Kasumi-1 (cell line): ENCODE measurements around the gene GID4.
A peak's percentile ranks its signal among the peaks of the same experiment; 100 is the strongest.

Experiments
- DNase-seq, 2 experiments: peaks; one replicate each; lab custom pipeline; 2025; lab: John Stamatoyannopoulos, UW

Gene GID4

DNA sequence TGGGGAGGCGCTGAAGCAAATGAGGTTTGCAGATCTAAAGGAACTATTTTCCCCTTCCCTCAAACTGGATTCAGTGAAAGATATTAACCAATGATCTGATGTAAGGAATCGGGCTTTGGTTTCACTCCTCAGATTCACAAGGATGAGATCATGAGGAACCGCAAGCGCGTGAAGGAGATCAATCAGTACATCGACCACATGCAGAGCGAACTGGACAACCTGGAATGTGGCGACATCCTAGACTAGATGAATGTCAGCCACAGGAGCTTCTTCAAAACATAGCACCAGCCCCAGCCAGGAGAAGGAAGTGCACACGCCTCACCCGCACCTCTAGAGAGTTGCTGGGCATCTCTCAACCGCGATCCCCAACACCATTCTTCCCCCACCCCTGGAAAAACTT is 22.8 kb upstream of the GID4 start:
- no peak for DNase-seq

DNA sequence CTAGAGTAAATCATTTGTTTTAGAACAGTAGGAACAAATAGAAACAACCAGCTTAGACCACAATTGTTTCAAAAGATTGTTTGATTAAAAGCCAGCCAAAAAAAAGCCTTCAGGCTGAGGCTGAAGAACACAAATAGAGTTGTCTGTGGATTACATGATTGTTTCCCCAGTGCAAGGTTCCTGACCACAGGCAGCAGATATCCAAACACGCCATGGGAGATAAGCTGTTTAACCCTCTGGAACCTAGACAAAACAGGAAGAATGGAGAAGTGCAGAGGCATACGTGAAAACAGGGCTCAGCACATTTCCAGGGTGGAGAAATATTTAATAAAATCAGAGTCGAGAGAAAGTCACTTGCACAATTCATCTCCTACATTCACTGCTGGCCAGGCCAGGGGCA is 21.2 kb upstream of the GID4 start:
- DNase-seq: no peak

DNA sequence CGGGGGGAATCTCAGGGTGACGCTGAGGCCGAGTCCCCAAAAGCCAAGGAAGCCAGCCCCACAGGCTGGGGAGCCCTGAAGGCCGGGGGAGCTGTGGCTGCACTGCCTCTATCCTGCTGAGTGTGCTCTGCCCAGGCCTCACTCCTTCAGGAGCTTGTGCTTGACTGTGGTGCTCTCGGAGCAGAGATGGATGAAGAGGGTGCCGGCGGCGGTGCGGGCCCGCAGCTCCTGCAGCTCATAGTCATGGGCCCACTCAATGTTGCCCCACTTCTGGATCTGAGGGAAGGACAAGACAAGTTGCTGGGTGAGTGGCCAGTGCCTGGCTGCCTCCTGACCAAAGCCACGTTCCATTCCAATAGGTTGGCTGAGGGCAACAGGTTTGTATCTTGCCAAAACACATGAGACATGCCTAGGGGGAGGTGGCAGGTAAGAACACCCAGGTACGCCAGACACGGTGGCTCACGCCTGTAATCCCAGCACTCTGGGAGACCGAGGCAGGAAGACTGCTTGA is 20.7 kb upstream of the GID4 start:
- DNase-seq: no peak

DNA sequence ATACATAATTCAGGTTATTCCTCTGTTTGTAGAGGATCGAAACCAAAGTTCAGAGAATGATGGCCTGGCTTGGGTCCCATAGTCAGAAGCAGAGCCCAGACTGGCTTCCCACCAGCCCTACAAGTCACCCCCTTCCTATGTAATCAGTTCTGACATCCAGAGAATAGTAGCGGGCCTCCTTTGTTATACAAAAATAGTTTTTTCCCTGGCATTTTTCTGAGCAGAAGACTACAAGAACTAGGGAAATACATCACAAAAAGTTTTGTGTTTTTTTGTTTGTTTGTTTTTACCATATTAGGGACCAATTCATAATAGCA is 19.4 kb upstream of the GID4 start:
- no peak for DNase-seq

DNA sequence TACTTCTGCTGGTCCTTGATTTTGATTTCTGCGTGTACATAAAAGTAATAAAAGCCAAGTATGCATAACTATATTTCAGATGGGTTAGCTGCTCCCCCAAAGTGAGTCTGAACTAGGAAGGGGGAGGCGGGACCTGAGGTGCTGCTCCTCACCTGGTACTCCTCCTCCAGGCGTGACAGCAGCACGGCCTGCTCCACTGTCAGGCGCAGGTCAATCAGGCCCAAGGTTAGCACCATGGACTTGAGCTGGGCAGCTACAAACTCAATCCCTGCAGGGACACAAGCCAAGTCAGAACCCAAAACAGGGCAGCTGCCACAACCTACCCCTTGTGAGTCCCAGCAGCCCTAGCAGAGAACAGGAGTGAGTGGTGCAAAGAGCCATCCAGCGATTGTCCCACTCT is 18.2 kb upstream of the GID4 start:
- DNase-seq: no peak

DNA sequence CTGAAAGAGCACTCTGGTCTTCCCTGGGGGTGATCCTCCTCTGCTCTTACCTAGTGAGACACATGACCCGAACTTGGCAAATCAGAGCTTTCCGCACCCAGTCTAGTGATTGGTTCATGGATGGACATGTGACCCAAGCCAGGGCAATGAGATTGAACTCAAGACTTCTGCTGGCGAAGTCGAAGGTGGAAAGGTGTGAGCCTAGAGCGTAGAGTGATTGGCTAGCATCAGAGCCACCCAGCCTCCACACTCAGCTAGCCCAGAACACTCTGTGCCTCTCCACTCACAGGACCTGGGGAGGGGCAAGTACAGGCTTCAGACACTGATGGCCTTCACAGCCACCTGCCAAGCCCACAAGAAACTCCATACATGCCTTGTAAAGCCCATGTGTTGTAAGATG is 17.8 kb upstream of the GID4 start:
- DNase-seq: no peak

DNA sequence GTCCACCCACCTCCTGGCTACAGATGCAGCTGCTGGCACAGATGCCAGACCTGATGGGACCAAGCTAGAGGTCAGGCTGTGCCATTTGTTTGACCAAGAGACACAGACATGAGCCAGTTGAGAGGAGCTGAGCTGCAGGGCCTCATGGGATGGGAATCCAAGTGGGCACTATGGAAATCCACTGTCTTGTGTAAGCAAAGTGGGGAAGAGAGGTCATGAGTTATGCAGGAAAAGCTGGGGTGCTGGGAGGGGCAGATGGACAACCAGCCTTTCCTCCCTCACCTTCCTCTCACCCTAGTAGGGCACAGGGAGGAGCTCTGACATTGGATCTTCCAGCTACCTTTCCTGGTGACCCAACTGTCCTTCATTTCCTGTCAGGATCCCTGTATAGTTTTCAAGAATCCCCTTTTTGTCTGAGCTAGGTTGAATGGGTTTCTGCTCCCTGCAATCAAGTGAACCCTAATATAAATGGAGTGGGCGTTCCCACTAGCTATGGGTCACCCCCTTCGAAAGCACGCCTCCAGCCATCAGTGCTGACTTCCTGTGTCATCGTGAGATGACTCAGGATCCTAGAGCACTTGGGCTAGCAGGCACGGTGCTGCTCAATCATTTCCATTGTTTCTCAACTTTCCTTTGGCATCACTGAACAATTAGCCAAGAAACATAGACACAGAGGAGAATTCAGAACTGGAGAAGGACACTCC is 13.8 kb upstream of the GID4 start:
- no peak for DNase-seq

DNA sequence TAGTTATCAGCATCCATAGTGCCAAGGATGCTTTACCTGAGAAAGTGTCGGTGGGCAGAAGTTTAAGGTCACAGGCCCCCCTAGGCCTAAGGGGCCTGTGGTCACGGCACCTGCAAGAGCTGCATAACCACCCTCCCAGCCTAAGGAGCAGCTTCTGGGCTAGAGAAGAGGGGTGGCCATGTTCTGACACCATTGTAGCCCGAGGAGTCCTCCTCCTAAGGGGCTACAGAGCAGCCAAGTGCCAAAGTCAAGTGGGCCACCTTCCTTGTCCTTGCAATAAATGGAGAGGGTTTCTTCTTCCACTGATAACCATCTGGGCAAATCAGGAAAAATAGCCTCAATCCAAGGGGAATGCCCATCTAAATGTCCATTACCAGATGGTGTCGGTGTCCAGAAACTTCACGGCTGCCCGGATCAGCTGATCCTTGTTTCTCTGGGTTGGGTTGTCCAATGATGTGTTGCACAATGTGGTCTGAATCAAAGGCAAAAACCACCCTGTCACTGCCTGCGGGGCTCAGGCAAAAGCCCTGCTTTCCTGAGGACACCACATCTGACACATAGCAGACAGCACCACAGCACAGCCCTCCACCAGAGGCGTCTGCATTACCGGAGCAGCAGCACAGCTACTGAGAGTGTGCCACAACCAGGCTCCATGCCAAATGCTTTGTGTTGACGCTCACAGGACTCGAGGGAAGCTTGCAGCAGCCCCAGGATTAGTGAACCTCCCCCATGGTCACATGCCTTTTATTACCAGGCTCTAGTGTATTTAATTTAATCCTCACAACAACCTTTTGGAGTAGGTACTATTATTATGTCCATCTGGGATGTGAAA is 13.0 kb upstream of the GID4 start:
- DNase-seq: no peak

DNA sequence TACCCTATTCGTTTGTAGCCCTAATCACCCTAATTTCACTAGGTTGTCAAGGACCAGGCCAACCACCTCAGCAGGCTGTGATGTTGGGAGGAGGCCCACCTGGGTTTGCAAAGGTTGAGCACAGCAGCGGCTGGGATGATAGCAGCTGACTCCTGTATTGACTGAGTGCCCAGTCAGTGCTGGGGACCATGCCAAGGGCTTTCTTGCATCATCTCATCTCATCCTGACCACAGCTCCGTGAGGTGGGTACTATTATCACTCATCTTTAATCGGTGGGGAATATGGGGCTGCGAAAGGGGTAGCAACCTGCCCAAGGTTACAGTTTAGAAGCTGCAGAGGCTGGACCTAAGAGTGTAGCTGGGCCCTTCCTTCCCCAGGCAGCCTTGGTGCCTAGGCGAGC is 11.9 kb upstream of the GID4 start:
- DNase-seq: no peak

DNA sequence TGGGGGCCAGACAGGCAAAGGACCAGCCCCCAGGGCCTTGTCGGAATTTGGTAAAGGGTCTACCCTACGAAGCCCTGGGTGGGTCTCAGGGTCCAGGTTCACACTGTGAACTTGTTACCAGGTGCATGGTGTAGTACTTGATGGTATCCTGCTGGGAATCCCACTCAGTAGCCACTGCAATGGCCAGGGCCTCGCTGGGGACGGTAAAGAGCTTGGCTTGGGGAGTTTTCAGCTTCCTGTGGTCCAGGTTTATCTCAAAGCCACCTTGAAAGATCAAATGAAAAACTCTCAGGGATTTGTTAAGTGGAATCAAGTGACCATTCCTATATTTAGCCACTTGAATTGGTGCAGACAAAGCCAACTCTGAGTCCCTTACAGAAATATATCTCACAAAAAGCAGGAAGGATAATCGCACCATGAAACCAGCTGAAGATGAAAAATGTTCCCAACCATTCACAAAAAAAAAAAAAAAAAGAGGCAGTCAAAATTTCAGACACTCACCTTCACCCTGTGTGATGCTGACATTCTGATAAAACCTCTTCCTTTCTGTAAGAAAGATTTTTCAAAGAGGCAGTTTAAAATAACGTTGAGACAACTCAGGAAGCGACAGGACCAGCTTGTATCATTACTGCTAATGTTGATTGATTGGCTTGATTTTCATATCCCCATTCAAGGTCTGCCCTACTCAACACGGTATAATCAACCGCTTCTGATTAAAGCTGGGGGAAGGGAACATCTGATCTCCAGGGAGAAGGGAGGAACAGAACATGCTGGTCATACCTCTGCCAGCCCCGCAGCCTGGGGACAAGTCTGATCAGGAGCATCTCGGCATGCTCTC is 10.9 kb upstream of the GID4 start:
- DNase-seq: no peak

DNA sequence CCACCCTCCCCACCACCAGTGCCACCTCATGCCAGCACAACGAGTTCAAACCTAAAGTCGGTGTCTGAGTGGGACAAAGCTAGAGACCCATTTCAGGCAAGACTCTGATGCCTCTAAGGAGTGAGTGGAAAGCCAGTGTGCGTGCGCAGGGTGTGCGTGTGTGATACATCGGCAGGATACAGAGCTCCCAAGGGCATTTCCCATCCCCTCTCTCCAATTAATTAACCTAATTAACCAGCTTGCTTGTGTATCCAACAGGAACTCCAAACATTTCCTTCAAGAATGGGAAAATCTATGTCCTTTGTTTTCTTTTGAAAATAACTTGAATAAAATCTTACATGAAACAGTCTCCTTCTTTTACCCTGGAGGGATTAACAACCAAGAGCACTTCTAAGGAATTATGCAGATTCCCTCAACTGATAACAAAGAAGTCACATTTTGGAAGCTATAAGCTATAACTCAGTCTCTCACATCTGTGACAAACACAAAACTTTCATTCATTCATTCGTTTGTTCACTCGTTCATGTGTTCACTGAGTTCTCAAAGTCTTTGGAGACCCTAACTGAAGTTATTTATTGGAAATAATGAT is 10.2 kb upstream of the GID4 start:
- DNase-seq: no peak

DNA sequence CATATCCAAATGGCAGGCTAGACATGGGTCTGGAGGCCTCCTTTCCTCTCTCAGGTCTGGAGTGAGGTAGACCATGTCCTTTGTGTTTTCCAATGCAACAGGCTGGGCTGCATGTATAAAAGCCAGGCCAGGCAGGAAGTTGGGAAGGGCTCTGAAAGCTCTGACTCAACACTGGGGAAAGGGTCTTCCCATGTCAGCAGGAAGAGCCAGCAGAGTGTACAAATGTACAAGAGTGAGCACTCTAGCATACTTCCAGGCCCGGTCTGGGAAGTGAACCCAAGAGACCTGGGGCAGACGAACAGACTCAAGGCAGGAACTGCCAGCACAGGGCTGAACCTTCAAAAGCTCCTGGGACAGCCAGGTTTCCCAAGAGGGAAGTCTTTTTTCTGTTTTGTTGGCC is 7.3 kb upstream of the GID4 start:
- DNase-seq: no peak

DNA sequence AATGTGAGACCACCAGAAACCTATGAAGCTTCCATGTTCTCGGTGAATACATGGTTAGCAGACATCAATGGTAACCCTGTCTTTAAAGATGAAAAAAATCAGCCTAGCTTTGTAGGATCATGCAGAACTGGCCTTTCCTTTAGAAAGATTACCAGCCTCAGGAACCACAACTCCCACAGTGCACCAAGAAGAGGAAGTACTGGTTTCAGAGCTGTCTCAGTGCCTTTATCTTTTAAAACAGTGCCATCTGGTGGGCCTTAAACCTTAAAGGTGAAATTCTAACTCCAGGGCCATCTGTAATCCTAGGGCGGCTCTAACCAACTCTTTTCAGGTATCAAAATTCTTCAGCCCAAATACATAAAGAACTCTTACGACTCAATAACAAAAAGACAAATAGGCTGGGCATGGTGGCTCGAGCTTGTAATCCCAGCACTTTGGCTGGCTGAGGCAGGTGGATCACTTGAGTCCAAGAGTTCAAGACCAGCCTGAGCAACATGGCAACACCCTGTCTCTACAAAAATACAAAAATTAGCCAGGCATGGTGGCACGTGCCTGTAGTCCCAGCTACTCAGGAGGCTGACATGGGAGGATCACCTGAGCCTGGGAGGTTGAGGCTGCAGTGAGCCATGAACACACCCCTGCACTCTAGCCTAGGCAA is 5.6 kb upstream of the GID4 start:
- peak; percentile 72 to 79 for DNase-seq

DNA sequence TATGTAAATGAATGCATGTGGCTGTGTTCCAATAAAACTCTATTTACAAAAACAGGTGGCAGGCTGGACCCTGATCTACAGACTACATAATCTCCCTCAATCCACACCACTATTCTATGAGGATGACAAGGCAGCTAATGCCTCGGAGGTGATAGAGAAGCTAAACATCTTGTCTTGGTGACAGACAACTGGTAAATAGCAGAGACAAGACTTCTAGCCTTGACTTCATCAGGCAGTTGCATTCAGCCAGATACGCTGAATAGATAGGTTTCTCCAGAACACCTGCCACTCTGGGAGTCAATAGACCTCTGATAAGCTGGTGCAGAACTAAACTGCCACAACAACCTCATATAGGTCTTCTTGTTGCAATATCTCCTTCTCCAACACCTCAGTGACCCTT is 3.5 kb upstream of the GID4 start:
- DNase-seq: no peak

DNA sequence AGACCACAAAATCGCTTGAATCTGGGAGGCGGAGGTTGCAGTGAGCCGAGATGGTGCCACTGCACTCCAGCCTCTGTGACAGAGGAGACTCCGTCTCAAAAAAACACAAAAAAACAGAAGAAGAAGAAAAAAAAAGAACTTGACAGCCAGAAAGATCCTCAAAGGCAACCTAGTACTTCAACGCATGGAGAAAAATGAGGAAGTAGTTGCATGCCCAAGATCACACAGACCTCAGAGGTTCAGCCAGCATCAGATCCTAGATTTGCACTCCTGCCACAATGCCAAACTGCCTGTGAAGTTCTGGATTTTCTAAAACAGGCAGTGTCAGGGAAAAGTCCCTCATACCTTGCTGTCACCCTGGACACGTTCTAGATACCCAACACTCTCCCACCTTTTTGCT is 1.7 kb upstream of the GID4 start:
- peak; percentile 63 to 68 for DNase-seq

DNA sequence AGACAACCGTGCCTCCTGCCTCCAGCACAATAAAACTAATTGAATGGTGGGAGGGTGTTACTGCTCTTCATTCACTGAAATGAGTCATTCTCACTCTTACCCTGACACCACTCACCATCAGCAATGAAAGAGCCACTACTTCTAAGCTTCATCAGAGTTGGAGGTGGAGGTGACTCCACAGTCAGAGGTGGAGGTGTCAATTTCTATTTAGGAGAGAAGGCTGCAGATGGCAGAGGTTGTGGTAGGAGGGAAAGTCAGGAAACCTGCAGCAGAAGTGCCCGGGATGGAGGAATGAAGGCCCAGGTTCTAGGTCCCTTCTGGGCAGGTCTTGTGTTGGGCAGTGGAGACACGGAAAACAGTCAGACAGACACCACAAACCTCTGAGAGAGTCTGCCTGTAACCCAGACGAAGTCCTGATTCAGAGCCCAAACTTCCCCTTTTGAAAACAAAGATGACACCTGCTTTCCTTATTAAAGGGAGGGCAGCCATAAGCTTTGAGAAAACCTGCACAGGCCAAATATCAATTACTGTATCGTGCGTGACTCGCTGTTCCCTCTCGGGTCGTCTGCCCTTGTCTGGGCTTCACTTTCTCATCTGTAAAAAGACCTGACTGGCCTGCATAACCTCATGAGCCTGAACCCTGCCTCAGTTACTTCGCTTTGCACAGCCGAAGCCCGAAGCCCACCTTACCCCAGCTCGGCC is 908 bp upstream of the GID4 start:
- peak; percentile 29 to 43 for DNase-seq

DNA sequence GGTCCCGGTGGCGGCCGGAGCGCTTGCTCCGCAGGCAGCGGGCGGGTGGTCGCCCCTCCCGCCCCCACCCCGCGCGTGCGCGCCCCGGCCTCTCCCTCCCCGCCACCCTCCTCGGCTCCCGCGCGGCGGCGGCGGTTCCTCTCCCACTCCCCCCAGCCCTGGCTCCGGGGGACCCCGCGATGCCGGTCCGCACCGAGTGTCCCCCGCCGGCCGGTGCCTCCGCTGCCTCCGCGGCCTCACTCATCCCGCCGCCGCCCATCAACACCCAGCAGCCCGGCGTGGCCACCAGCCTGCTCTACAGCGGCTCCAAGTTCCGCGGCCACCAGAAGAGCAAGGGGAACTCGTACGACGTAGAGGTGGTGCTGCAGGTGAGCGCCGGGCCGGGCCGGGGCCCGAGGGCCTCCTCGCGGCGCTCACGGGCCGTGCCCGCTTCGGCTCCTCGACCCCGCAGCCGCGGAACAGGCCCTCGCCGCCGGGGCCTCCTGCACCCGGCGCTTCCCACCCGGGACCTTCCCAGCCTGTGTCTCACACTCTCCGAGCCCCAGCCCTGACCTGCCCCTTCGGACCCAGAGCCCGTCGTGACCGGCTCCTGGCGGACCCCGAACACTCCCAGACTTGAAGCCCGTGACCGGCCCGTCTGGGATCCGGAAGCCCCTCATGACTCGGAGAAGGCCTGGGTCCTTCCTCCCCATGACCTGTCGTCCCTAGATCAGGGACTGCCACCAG is 490 bp downstream of the GID4 start:
- no peak for DNase-seq

DNA sequence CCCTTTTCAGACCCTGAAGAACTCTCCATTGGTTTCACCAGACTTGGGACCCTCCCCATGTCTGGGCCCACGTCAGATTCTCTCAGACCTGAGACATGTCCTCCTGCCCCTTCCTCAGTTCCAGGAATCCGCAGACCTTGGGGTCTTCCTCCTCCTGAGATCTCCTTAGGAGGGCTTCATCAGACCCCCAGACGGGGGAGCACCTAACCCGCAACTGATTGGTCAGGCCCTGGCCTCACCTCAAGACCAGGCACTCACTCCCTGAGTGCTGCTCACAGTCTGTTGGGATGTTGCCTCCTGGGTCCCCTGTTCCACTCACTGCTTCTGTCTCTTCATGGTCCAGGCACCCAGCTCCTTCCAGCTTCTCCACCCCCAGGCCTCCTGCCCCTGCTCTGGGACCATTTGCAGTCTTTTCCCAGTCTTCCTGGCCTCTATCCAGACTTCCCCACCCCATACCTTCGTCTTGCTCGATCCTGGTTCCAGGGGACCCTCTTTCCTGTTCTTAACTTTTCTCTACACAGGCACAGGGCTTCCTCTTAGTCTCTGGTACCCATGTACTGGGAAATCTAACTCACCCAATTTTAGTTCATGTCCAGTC is 1.2 kb downstream of the GID4 start:
- no peak for DNase-seq

DNA sequence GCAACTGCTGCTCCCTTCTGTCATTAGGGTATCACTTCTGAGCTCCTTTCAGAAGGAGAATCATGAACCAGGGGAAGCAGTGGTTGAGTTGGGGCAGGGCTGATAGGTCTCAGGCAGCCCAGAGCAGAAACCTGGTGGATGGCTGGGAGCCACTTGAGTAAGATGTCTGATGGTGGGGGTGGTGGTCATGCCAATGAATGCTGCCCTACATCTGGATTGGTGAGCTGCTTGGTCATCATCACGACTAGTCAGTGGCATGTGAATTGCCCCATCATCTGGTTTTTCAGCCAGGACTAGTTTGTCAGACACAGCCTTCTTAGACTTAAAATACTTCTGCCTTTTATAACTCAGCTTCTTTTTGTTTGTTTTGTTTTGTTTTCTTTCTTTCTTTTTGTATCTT is 2.6 kb downstream of the GID4 start:
- no peak for DNase-seq

DNA sequence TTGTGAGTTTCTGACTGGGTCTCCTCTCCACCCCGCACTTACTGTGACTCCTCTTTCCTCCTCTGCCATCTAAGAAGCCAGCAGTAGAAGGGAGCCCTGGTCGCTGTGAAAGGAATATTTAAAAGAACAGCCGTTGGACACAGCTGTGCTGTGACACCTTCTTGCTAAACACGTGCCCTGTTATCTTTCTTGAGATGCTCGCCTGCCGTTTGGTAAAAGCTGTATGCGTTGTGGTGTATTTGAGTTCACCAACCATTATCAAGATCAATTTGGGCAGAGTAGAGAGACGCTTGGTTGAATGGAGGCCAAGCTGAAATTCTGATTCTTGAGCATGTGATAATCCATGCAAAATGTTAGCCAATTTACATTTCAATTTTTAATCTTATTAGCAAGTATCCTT is 3.8 kb downstream of the GID4 start:
- DNase-seq: no peak
